ENCODE results near the gene VWA8. TPM values are rescaled to one million over a fixed set of nuclear protein-coding genes. Genes with fewer than 3 reads are reported as not detected.
A peak's percentile ranks its signal among the peaks of the same experiment; 100 is the strongest.

The VWA8 gene
- total RNA-seq, 2 experiments from 2014 or later, result 13.5 to 14.4 TPM

- H3K9me3 Mint-ChIP-seq, result no peaks in the 10 kb centered on the region
- H3K27ac Mint-ChIP-seq, result no peak overlapping the region
- no peak overlapping the region for H3K4me3 Mint-ChIP-seq
- DNase-seq, result no peak
- CTCF ChIA-PET, result no interaction called here
- H3K27me3 Mint-ChIP-seq, result peaks cover 17% of the 10 kb centered on the region
- H3K4me1 Mint-ChIP-seq, result peaks cover 2% of the 10 kb centered on the region
- POLR2A ChIA-PET, result no interaction called here
- H3K36me3 Mint-ChIP-seq (ENCODE audit: low read depth), result no peaks in the 10 kb centered on the region
These were observed 21.2 kb upstream of the VWA8 start for GRCh38 chr13:41981951-41982715.

GRCh38 chr13:41978007-41978406 lies 17.1 kb upstream of the VWA8 start:
- Mint-ChIP-seq H3K4me3 (no peak overlapping the region), H3K27me3 (peaks cover 8% of the 10 kb centered on the region), H3K9me3 (no peaks in the 10 kb centered on the region), H3K27ac (no peak overlapping the region), H3K36me3 (ENCODE audit: low read depth) (no peaks in the 10 kb centered on the region), H3K4me1 (peaks cover 11% of the 10 kb centered on the region)
- DNase-seq, result no peak
- ChIA-PET POLR2A (no interaction called here), CTCF (no interaction called here)

GRCh38 chr13:41976476-41976875 lies 15.6 kb upstream of the VWA8 start:
- H3K27ac Mint-ChIP-seq, result no peak overlapping the region
- H3K27me3 Mint-ChIP-seq, result peaks cover 3% of the 10 kb centered on the region
- H3K4me1 Mint-ChIP-seq, result peaks cover 22% of the 10 kb centered on the region
- ChIA-PET CTCF (no interaction called here), POLR2A (no interaction called here)
- DNase-seq, result no peak
- H3K4me3 Mint-ChIP-seq, result no peak overlapping the region
- H3K9me3 Mint-ChIP-seq, result no peaks in the 10 kb centered on the region
- no peaks in the 10 kb centered on the region for H3K36me3 Mint-ChIP-seq (ENCODE audit: low read depth)

GRCh38 chr13:41974262-41974900 lies 13.5 kb upstream of the VWA8 start:
- Mint-ChIP-seq H3K27me3 (peaks cover 3% of the 10 kb centered on the region), H3K9me3 (no peaks in the 10 kb centered on the region), H3K27ac (peak overlapping the region; percentile 34), H3K36me3 (ENCODE audit: low read depth) (no peaks in the 10 kb centered on the region), H3K4me1 (peaks cover 39% of the 10 kb centered on the region), H3K4me3 (no peak overlapping the region)
- peak; percentile 47 for DNase-seq
- ChIA-PET POLR2A (interaction anchor here (1.0 kb wide), 2 partner anchors 12 to 14 kb away, joined by 3 read pairs; partner anchors contain the start of gene VWA8), CTCF (no interaction called here)

GRCh38 chr13:41973247-41973741 lies 12.4 kb upstream of the VWA8 start:
- Mint-ChIP-seq H3K4me1 (peaks cover 39% of the 10 kb centered on the region), H3K4me3 (no peak overlapping the region), H3K27ac (no peak overlapping the region), H3K9me3 (no peaks in the 10 kb centered on the region), H3K36me3 (ENCODE audit: low read depth) (no peaks in the 10 kb centered on the region), H3K27me3 (peaks cover 3% of the 10 kb centered on the region)
- no peak for DNase-seq
- POLR2A ChIA-PET, result interaction anchor here (2.9 kb wide), 1 partner anchor 12 kb away, joined by 17 read pairs; the partner anchor contains the start of gene VWA8
- CTCF ChIA-PET, result no interaction called here

GRCh38 chr13:41971848-41972247 lies 10.9 kb upstream of the VWA8 start:
- Mint-ChIP-seq H3K27me3 (peaks cover 3% of the 10 kb centered on the region), H3K9me3 (no peaks in the 10 kb centered on the region), H3K4me1 (peaks cover 39% of the 10 kb centered on the region), H3K36me3 (ENCODE audit: low read depth) (no peaks in the 10 kb centered on the region), H3K4me3 (peak overlapping the region; percentile 6), H3K27ac (no peak overlapping the region)
- POLR2A ChIA-PET, result interaction anchor here (0.9 to 2.9 kb wide), 3 partner anchors 11 to 56 kb away, joined by 3 to 17 read pairs (median 5); partner anchors contain the start of gene VWA8
- CTCF ChIA-PET, result no interaction called here
- no peak for DNase-seq

- Mint-ChIP-seq H3K36me3 (ENCODE audit: low read depth) (no peaks in the 10 kb centered on the region), H3K9me3 (no peaks in the 10 kb centered on the region), H3K4me1 (peaks cover 39% of the 10 kb centered on the region), H3K27ac (no peak overlapping the region), H3K27me3 (peaks cover 2% of the 10 kb centered on the region), H3K4me3 (no peak overlapping the region)
- CTCF ChIA-PET, result no interaction called here
- POLR2A ChIA-PET, result interaction anchor here (2.9 kb wide), 1 partner anchor 10 kb away, joined by 17 read pairs; the partner anchor contains the start of gene VWA8
- no peak for DNase-seq
These were observed 10.0 kb upstream of the VWA8 start for GRCh38 chr13:41970918-41971317.

- Mint-ChIP-seq H3K27ac (no peak overlapping the region), H3K27me3 (peaks cover 2% of the 10 kb centered on the region), H3K36me3 (ENCODE audit: low read depth) (no peaks in the 10 kb centered on the region), H3K4me1 (peaks cover 39% of the 10 kb centered on the region), H3K4me3 (no peak overlapping the region), H3K9me3 (no peaks in the 10 kb centered on the region)
- POLR2A ChIA-PET, result no interaction called here
- CTCF ChIA-PET, result no interaction called here
- no peak for DNase-seq
These were observed 9.1 kb upstream of the VWA8 start for GRCh38 chr13:41970022-41970421.

GRCh38 chr13:41969072-41969471 lies 8.2 kb upstream of the VWA8 start:
- Mint-ChIP-seq H3K27me3 (peaks cover 2% of the 10 kb centered on the region), H3K4me3 (no peak overlapping the region), H3K4me1 (peaks cover 31% of the 10 kb centered on the region), H3K27ac (no peak overlapping the region), H3K36me3 (ENCODE audit: low read depth) (no peaks in the 10 kb centered on the region), H3K9me3 (no peaks in the 10 kb centered on the region)
- ChIA-PET CTCF (no interaction called here), POLR2A (no interaction called here)
- no peak for DNase-seq

GRCh38 chr13:41966671-41967070 lies 5.8 kb upstream of the VWA8 start:
- H3K36me3 Mint-ChIP-seq (ENCODE audit: low read depth), result no peaks in the 10 kb centered on the region
- H3K27me3 Mint-ChIP-seq, result no peaks in the 10 kb centered on the region

GRCh38 chr13:41962994-41963393 lies 2.1 kb upstream of the VWA8 start:
- H3K4me1 Mint-ChIP-seq, result peaks cover 36% of the 10 kb centered on the region
- H3K9me3 Mint-ChIP-seq, result no peaks in the 10 kb centered on the region
- DNase-seq, result no peak
- ChIA-PET CTCF (no interaction called here), POLR2A (interaction anchor here (1.2 kb wide), 1 partner anchor 76 kb away, joined by 3 read pairs; no protein-coding TSS in a partner anchor)
- no peak overlapping the region for H3K27ac Mint-ChIP-seq
- H3K36me3 Mint-ChIP-seq (ENCODE audit: low read depth), result peaks cover 3% of the 10 kb centered on the region
- H3K4me3 Mint-ChIP-seq, result no peak overlapping the region
- H3K27me3 Mint-ChIP-seq, result no peaks in the 10 kb centered on the region

More at GRCh38 chr13:41966671-41967070, 5.8 kb upstream of the VWA8 start:
- no peak overlapping the region for H3K27ac Mint-ChIP-seq
- peaks cover 32% of the 10 kb centered on the region for H3K4me1 Mint-ChIP-seq
- DNase-seq, result no peak
- no peaks in the 10 kb centered on the region for H3K9me3 Mint-ChIP-seq
- CTCF ChIA-PET, result no interaction called here
- H3K4me3 Mint-ChIP-seq, result no peak overlapping the region
- POLR2A ChIA-PET, result interaction anchor here (1.0 kb wide), 1 partner anchor 81 kb away, joined by 5 read pairs; no protein-coding TSS in a partner anchor

GRCh38 chr13:41961466-41961760 lies 504 bp upstream of the VWA8 start:
- peak overlapping the region; percentile 92 for H3K4me3 Mint-ChIP-seq
- ChIA-PET POLR2A (interaction anchor here (0.9 to 2.8 kb wide), 9 partner anchors 11 to 496 kb away, joined by 3 to 17 read pairs (median 4); no protein-coding TSS in a partner anchor), CTCF (interaction anchor here (1.1 kb wide), 1 partner anchor 16 kb away, joined by 3 read pairs; no protein-coding TSS in a partner anchor)
- H3K27me3 Mint-ChIP-seq, result no peaks in the 10 kb centered on the region
- no peak for DNase-seq
- no peaks in the 10 kb centered on the region for H3K9me3 Mint-ChIP-seq
- peak overlapping the region; percentile 80 for H3K27ac Mint-ChIP-seq
- H3K4me1 Mint-ChIP-seq, result peaks cover 36% of the 10 kb centered on the region
- H3K36me3 Mint-ChIP-seq (ENCODE audit: low read depth), result peaks cover 5% of the 10 kb centered on the region

GRCh38 chr13:41960211-41960636 lies 685 bp downstream of the VWA8 start:
- no peak for DNase-seq
- ChIA-PET CTCF (interaction anchor here (1.0 to 1.2 kb wide), 2 partner anchors 43 to 292 kb away, joined by 3 to 5 read pairs; no protein-coding TSS in a partner anchor), POLR2A (interaction anchor here (1.0 to 2.8 kb wide), 7 partner anchors 9 to 87 kb away, joined by 3 to 17 read pairs (median 6); no protein-coding TSS in a partner anchor)
- peak overlapping the region; percentile 92 for H3K4me3 Mint-ChIP-seq
- H3K9me3 Mint-ChIP-seq, result no peaks in the 10 kb centered on the region
- H3K27ac Mint-ChIP-seq, result peak overlapping the region; percentile 37
- no peaks in the 10 kb centered on the region for H3K27me3 Mint-ChIP-seq
- peaks cover 36% of the 10 kb centered on the region for H3K4me1 Mint-ChIP-seq
- H3K36me3 Mint-ChIP-seq (ENCODE audit: low read depth), result peaks cover 5% of the 10 kb centered on the region
